ENCODE data around the gene SGMS1. TPM values are rescaled to one million over a fixed set of nuclear protein-coding genes. Genes with fewer than 3 reads are reported as not detected.

SGMS1 gene
- total RNA-seq, 1 donor from 2014 or later = 24.1 TPM

DNA sequence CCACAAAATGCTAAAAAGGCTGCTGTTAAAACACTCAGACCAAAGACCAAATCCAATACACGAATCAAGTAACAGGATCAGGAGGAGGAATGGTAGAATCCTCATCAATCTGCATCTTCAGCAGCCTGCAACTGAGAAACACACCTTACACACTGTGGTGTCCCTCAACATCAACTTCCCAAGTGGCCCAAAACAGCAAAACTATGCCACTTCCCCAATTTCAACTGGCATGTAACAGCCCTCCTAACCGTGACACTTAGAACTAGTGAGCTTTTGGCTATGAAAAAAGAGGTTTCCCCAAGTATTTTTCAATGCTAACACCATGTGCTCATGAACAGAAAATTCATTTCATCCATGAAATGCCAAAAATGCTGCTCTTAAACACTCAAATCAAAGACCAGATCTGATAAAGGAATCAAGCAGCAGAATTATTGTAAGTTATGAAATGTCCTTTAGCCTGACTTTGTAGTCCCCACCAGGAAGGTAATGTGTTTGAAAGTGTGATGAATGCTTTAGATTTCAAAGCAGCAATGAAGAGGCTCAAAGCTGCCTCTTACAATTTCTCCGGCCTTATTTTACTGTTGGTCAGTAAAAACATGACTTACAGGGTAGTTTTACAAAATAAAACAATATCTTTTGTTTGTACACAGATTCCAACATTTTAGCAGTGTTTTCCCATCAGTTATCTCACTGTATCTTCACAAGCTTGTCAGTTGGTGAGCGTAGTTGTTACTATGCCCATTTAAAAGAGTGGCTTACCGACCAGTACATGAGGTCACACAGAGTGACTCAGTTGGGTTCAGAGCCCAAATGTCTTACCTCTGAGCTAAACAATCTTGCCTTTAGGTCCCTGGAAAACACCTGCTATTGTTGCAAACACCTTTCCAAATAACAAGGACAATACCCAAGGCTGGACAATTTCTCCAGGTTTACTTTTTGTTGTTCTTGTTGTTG lies 306.8 kb downstream of the SGMS1 start:
- DNase-seq = no peak
- Mint-ChIP-seq H3K9me3 (ENCODE audit: unreplicated experiment) (peaks cover 1% of the 10 kb centered on the region), H3K27ac (ENCODE audit: unreplicated experiment) (no peak overlapping the region), H3K27me3 (ENCODE audit: unreplicated experiment) (no peaks in the 10 kb centered on the region), H3K4me1 (ENCODE audit: low read depth, unreplicated experiment) (peaks cover 9% of the 10 kb centered on the region), H3K36me3 (ENCODE audit: unreplicated experiment) (no peaks in the 10 kb centered on the region), H3K4me3 (ENCODE audit: unreplicated experiment) (no peak overlapping the region)
- TF ChIP-seq, protein P1, sequence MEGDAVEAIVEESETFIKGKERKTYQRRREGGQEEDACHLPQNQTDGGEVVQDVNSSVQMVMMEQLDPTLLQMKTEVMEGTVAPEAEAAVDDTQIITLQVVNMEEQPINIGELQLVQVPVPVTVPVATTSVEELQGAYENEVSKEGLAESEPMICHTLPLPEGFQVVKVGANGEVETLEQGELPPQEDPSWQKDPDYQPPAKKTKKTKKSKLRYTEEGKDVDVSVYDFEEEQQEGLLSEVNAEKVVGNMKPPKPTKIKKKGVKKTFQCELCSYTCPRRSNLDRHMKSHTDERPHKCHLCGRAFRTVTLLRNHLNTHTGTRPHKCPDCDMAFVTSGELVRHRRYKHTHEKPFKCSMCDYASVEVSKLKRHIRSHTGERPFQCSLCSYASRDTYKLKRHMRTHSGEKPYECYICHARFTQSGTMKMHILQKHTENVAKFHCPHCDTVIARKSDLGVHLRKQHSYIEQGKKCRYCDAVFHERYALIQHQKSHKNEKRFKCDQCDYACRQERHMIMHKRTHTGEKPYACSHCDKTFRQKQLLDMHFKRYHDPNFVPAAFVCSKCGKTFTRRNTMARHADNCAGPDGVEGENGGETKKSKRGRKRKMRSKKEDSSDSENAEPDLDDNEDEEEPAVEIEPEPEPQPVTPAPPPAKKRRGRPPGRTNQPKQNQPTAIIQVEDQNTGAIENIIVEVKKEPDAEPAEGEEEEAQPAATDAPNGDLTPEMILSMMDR (IDR thresholded peaks at IDR 0.05; ENCODE audit: partially characterized antibody, unreplicated experiment) = no peak

DNA sequence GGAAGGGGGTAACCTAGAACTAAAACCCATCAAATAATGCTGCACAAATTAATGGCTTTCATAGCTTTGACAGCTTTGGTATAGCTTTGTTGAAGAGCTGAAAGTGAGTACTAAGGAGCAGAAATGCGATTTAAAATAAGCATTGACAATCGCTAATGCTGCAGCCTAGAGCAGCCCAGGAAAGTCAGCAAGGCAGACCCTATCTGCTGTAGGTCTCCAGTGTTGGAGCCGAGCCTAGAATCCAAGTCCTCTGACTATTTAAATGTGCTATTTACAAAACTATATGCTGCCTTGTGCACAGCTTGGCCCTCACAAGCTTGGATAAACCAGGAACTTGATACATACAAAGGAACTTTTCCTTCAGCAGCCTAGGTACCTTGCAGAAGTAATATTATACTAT lies 307.6 kb downstream of the SGMS1 start:
- H3K4me3 Mint-ChIP-seq (ENCODE audit: unreplicated experiment) = no peak overlapping the region
- no peak for DNase-seq
- H3K36me3 Mint-ChIP-seq (ENCODE audit: unreplicated experiment) = no peaks in the 10 kb centered on the region
- no peaks in the 10 kb centered on the region for H3K27me3 Mint-ChIP-seq (ENCODE audit: unreplicated experiment)
- TF ChIP-seq, protein P1 (IDR thresholded peaks at IDR 0.05; ENCODE audit: partially characterized antibody, unreplicated experiment) = no peak
- H3K27ac Mint-ChIP-seq (ENCODE audit: unreplicated experiment) = no peak overlapping the region
- H3K9me3 Mint-ChIP-seq (ENCODE audit: unreplicated experiment) = no peaks in the 10 kb centered on the region
- peaks cover 9% of the 10 kb centered on the region for H3K4me1 Mint-ChIP-seq (ENCODE audit: low read depth, unreplicated experiment)

DNA sequence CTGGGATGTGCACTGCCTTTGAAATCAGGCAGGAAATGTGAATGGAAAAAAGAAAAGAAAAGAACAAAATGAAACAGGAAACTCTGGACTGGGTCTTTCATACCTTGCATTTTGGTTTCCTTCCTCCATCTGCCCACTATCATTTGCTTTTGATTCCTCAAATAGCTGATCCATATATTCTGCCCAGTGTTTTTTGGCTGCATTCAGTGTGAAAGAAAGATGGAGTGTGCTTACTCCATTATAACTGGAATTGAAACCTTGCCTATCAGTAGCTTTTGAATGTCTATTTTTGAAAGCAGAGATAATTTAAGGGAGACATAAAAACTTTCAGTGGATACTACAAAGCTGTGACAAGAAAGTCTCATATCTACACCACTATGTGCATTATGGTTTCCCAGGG lies 308.3 kb downstream of the SGMS1 start:
- DNase-seq = no peak
- Mint-ChIP-seq H3K4me1 (ENCODE audit: low read depth, unreplicated experiment) (peaks cover 7% of the 10 kb centered on the region), H3K9me3 (ENCODE audit: unreplicated experiment) (no peaks in the 10 kb centered on the region), H3K27me3 (ENCODE audit: unreplicated experiment) (no peaks in the 10 kb centered on the region), H3K27ac (ENCODE audit: unreplicated experiment) (no peak overlapping the region), H3K36me3 (ENCODE audit: unreplicated experiment) (no peaks in the 10 kb centered on the region), H3K4me3 (ENCODE audit: unreplicated experiment) (no peak overlapping the region)
- TF ChIP-seq, protein P1 (IDR thresholded peaks at IDR 0.05; ENCODE audit: partially characterized antibody, unreplicated experiment) = no peak

DNA sequence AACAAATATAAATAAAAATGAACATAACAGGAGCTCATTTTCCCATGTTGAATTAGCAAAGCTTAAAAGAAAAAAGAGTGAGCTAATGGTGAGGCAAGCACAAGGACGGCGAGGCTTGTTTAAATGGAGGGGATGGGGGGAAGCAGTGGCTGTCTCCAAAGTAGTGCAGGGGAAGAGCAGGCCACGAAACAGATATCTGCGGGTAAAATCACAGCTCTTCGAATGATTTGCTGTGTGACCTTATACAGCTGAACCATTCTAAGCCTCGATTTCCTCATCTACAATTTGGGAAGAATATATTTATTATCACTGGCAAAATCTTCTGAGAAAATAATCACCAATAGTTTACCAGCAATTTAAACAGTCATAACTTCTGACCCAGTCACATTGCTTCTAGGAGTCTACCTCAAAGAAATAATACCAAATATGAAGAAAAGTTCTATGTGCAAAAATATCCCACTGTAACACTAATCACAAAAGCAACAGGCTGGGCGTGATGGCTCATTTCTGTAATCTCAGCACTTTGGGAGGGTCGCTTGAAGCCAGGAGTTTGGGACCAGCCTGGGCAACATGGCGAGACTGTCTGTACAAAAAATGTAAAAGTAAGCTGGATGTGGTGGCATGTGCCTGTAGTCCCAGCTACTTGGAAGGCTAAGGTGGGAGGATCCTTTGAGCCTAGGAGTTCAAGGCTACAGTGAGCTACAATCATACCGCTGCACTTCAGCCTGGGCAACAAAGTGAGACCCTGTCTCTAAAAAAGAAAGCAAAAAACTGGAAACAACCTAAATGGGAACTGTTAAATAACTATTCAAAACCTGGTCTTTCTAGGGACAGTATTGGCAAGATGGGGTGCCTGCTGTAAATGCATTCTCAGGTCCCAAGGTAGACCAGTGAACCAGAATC lies 309.3 kb downstream of the SGMS1 start:
- no peak overlapping the region for H3K27ac Mint-ChIP-seq (ENCODE audit: unreplicated experiment)
- no peaks in the 10 kb centered on the region for H3K9me3 Mint-ChIP-seq (ENCODE audit: unreplicated experiment)
- H3K36me3 Mint-ChIP-seq (ENCODE audit: unreplicated experiment) = no peaks in the 10 kb centered on the region
- no peak for DNase-seq
- H3K4me1 Mint-ChIP-seq (ENCODE audit: low read depth, unreplicated experiment) = peaks cover 1% of the 10 kb centered on the region
- TF ChIP-seq, protein P1 (IDR thresholded peaks at IDR 0.05; ENCODE audit: partially characterized antibody, unreplicated experiment) = no peak
- no peak overlapping the region for H3K4me3 Mint-ChIP-seq (ENCODE audit: unreplicated experiment)
- no peaks in the 10 kb centered on the region for H3K27me3 Mint-ChIP-seq (ENCODE audit: unreplicated experiment)

Measured in glutamatergic neuron (in vitro differentiated cells).